Cardiac ventricle fibroblast (primary cell): ENCODE data around the gene PRSS33. TPM values are rescaled to one million over a fixed set of nuclear protein-coding genes. Genes with fewer than 3 reads are reported as not detected.

Experiments
- total RNA-seq: library from RNA; depleted of rRNA; stranded (reverse); fragments of >200 nt; gene quantifications from 2 replicates; pipeline ENCODE4 v1.2.3, GENCODE V29; 2015

PRSS33 gene
- not detected in 2 replicates for total RNA-seq

GRCh38 chr16:2787406-2787805 is at the start of gene PRSS33:
PRSS33 (minus strand) TSS chr16:2787560; CDS start chr16:2786547, 1,013 bp downstream.

GRCh38 chr16:2829501-2830354 is 42.4 kb upstream of the PRSS33 start, which contains the start of gene ZG16B:
ZG16B (plus strand) TSS chr16:2830303; CDS start chr16:2830442, 139 bp downstream.

GRCh38 chr16:2816751-2817339 is 29.5 kb upstream of the PRSS33 start, which contains the start of gene PRSS21:
PRSS21 (plus strand) TSS chr16:2817237; CDS start chr16:2817269, 32 bp downstream.

GRCh38 chr16:2777231-2777902 is 10.0 kb downstream of the PRSS33 start, which contains the start of gene ELOB:
ELOB (minus strand) TSS chr16:2777280; CDS start chr16:2777239, 41 bp downstream.

GRCh38 chr16:2752035-2752849 is 35.1 kb downstream of the PRSS33 start, which contains the start of gene SRRM2:
SRRM2 (plus strand) TSS chr16:2752638; CDS start chr16:2756365, 3,727 bp downstream.

Other genes starting within 250 kb of the PRSS33 start
- 18.4 and 20.2 TPM in 2 replicates for gene PDPK1, start 249.5 kb downstream of the PRSS33 start, total RNA-seq
- 16.0 and 17.8 TPM in 2 replicates for gene KCTD5, start 105.0 kb downstream of the PRSS33 start, total RNA-seq
- 0.05 and 0.12 TPM in 2 replicates for gene PRSS27, start 67.3 kb downstream of the PRSS33 start, total RNA-seq
- gene SRRM2, start 34.9 kb downstream of the PRSS33 start, total RNA-seq = 93.7 and 119 TPM in 2 replicates
- 671 and 1,192 TPM in 2 replicates for gene ELOB, start 10.3 kb downstream of the PRSS33 start, total RNA-seq
- not detected in 2 replicates for gene PRSS41, start 10.9 kb upstream of the PRSS33 start, total RNA-seq
- gene PRSS21, start 29.7 kb upstream of the PRSS33 start, total RNA-seq = 1.00 TPM in 1 of 2 replicates, not detected in the other
- gene ZG16B, start 42.7 kb upstream of the PRSS33 start, total RNA-seq = 0.25 and 0.78 TPM in 2 replicates
- not detected in 2 replicates for gene PRSS22, start 70.6 kb upstream of the PRSS33 start, total RNA-seq
- gene FLYWCH2, start 95.7 kb upstream of the PRSS33 start, total RNA-seq = 83.2 and 90.0 TPM in 2 replicates
- 32.0 and 41.6 TPM in 2 replicates for gene FLYWCH1, start 124.4 kb upstream of the PRSS33 start, total RNA-seq
- not detected in 2 replicates for gene KREMEN2, start 176.7 kb upstream of the PRSS33 start, total RNA-seq
- 1.4 and 2.0 TPM in 2 replicates for gene PAQR4, start 181.8 kb upstream of the PRSS33 start, total RNA-seq
- 1.1 and 2.5 TPM in 2 replicates for gene PKMYT1, start 192.9 kb upstream of the PRSS33 start, total RNA-seq
- not detected in 2 replicates for gene CLDN9, start 225.4 kb upstream of the PRSS33 start, total RNA-seq
- not detected in 2 replicates for gene CLDN6, start 230.6 kb upstream of the PRSS33 start, total RNA-seq
- 52.3 and 76.3 TPM in 2 replicates for gene TNFRSF12A, start 232.8 kb upstream of the PRSS33 start, total RNA-seq
- 21.2 and 25.1 TPM in 2 replicates for gene HCFC1R1, start 236.4 kb upstream of the PRSS33 start, total RNA-seq
- gene THOC6, start 236.5 kb upstream of the PRSS33 start, total RNA-seq = 17.3 and 20.0 TPM in 2 replicates
- 0.15 and 0.25 TPM in 2 replicates for gene BICDL2, start 249.4 kb upstream of the PRSS33 start, total RNA-seq